Keratinocyte (primary cell): ENCODE results near the gene LYPD6. TPM values are rescaled to one million over a fixed set of nuclear protein-coding genes. Genes with fewer than 3 reads are reported as not detected.

Experiments used
- DNase-seq: peaks from one replicate; pipeline ENCODE4 v3.0.0-alpha.2; 2011; ENCODE audit warnings: low read depth, missing footprints, low spot score
- FAIRE-seq: peaks from 2 replicates; lab custom pipeline; 2011; peaks lifted over from hg19 to GRCh38; lab: Jason Lieb, UNC
- H2AFZ ChIP-seq: 2 replicates; pipeline ENCODE4 v1.6.0; 2012; ENCODE audit warnings: low read length, control low read depth, inconsistent platforms; ENCODE audit not compliant: control insufficient read depth
- H3K27ac ChIP-seq: 2 replicates; pipeline ENCODE4 v1.5.1; 2011; ENCODE audit warnings: low read length; ENCODE audit not compliant: control insufficient read depth, insufficient read depth
- H3K27me3 ChIP-seq: 3 replicates; pipeline ENCODE4 v1.6.0; 2011; ENCODE audit warnings: low read length; ENCODE audit not compliant: control insufficient read depth, insufficient read depth; ENCODE audit errors: extremely low read depth
- H3K36me3 ChIP-seq, 2 experiments: 2 replicates in 1 of 2; 3 replicates in 1 of 2; pipeline ENCODE4 v1.5.1; 2011; ENCODE audit warnings: low read length in 2 of 2, mild to moderate bottlenecking in 1 of 2; ENCODE audit not compliant: control insufficient read depth in 2 of 2, insufficient read depth in 2 of 2; ENCODE audit errors: extremely low read depth in 1 of 2
- H3K4me1 ChIP-seq: 3 replicates; pipeline ENCODE4 v1.5.1; 2011; ENCODE audit warnings: low read length; ENCODE audit not compliant: control insufficient read depth, insufficient read depth; ENCODE audit errors: extremely low read depth
- H3K4me2 ChIP-seq: 3 replicates; pipeline ENCODE4 v1.6.0; 2011; ENCODE audit warnings: low read depth, low read length; ENCODE audit not compliant: control insufficient read depth, insufficient read depth; ENCODE audit errors: extremely low read depth
- H3K4me3 ChIP-seq, 3 experiments: fragments of 200-600 bp in 1 of 3; sonication (generic) in 1 of 3; 2 replicates in 2 of 3; 3 replicates in 1 of 3; pipeline ENCODE4 v1.5.1; 2011 to 2016; ENCODE audit warnings: low read length in 3 of 3, mild to moderate bottlenecking in 3 of 3, control low read depth in 2 of 3, inconsistent platforms in 1 of 3, low read depth in 1 of 3, mixed read lengths in 1 of 3, mixed run types in 1 of 3, moderate library complexity in 1 of 3; ENCODE audit not compliant: control insufficient read depth in 2 of 3, insufficient read depth in 2 of 3; ENCODE audit errors: extremely low read depth in 1 of 3
- H3K79me2 ChIP-seq: 2 replicates; pipeline ENCODE4 v1.6.0; 2012; ENCODE audit warnings: low read length; ENCODE audit not compliant: control insufficient read depth, insufficient read depth
- H3K9ac ChIP-seq: 3 replicates; pipeline ENCODE4 v1.6.0; 2011; ENCODE audit warnings: low read length; ENCODE audit not compliant: control insufficient read depth, insufficient read depth; ENCODE audit errors: extremely low read depth
- H3K9me1 ChIP-seq: 3 replicates; pipeline ENCODE4 v1.6.0; 2011; ENCODE audit warnings: low read length; ENCODE audit not compliant: control insufficient read depth, insufficient read depth; ENCODE audit errors: extremely low read depth
- H3K9me3 ChIP-seq: 2 replicates; pipeline ENCODE4 v1.5.1; 2012; ENCODE audit warnings: low read depth, low read length; ENCODE audit not compliant: control insufficient read depth
- H4K20me1 ChIP-seq: 3 replicates; pipeline ENCODE4 v1.6.0; 2011; ENCODE audit warnings: low read length; ENCODE audit not compliant: control insufficient read depth, insufficient read depth; ENCODE audit errors: extremely low read depth
- CTCF ChIP-seq, 3 experiments: IDR thresholded peaks in 1 of 3; conservative IDR thresholded peaks in 1 of 3; optimal IDR thresholded peaks in 1 of 3; 2 replicates in 2 of 3; 3 replicates in 1 of 3; pipeline versions ENCODE3 to v1.5.1; 2011; ENCODE audit warnings: low read length in 3 of 3, mild to moderate bottlenecking in 3 of 3, moderate library complexity in 2 of 3, control low read depth in 1 of 3, inconsistent platforms in 1 of 3; ENCODE audit not compliant: insufficient read depth in 2 of 3; ENCODE audit errors: extremely low read depth in 1 of 3
- EZH2 ChIP-seq: IDR thresholded peaks from one replicate; pipeline ENCODE4 v1.6.1; 2012; ENCODE audit warnings: inconsistent platforms, mild to moderate bottlenecking, low read length, moderate library complexity
- dilution Hi-C: fragments of 300-500 bp; cut with MboI; formaldehyde crosslinking; loops from one replicate; pipeline ENCODE4 v1.7.0; 2020; ENCODE audit warnings: low sequenced_read_pairs; ENCODE audit not compliant: extremely low pct_ligation_motif_present
- polyA plus RNA-seq, 5 experiments: library from polyadenylated mRNA; depleted of rRNA in 3 of 5; stranded (reverse) in 3 of 5; stranded (forward) in 1 of 5; unstranded in 1 of 5; fragments of >200 nt; gene quantifications; 1 replicate in 1 of 5; 2 replicates in 3 of 5; 3 replicates in 1 of 5; pipeline versions ENCODE4 v1.2.1 to v1.2.3, GENCODE V29; 2011 to 2012; ENCODE audit warnings: missing spikeins in 2 of 5, low read depth in 1 of 5, low replicate concordance in 1 of 5

Gene LYPD6
- polyA plus RNA-seq, 1 donor (not counting 4 experiments of a cell fraction or from before 2014, with no cell fraction given) = 3.5 TPM

DNA sequence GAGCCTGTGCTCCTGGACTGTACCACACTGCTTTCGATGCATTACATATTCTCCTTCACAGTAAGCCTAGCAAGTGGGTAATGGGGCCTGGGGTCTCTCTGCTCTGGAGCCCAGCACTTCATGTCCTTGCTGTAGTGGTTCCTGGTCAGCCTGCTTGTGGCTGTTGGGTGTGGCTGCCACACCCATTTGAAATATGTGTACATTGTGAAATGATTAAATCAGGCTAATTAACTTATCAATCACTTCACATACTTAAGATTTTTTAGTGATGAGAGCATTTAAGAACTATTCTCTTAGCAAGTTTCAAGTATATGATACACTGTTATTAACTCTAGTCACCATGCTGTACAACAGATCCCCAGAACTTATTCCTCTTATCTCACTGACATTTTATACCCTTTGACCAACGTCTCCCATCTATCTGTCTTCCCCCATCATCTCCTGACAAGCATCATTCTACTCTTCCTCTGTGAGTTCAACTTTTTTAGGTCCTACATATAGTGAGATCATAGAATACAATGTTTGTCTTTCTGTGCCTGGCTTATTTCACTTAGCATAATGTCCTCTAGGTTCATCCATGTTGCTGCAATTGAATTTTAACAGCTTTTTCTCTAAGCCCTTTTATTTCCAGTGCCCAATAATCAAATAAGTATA, 92.1 kb downstream of the LYPD6 start:
- H4K20me1 ChIP-seq = no peaks in the 10 kb centered on the region
- FAIRE-seq (peak; percentile 81), DNase-seq (peak; percentile 72)
- H3K4me3 ChIP-seq = no peak overlapping the region
- H2AFZ ChIP-seq = peak overlapping the region; percentile 42
- H3K36me3 ChIP-seq = no peaks in the 10 kb centered on the region
- H3K9me3 ChIP-seq = no peaks in the 10 kb centered on the region
- no peaks in the 10 kb centered on the region for H3K9me1 ChIP-seq
- H3K4me1 ChIP-seq = peaks cover 19% of the 10 kb centered on the region
- peak overlapping the region; percentile 30 for H3K9ac ChIP-seq
- no peaks in the 10 kb centered on the region for H3K27me3 ChIP-seq
- H3K4me2 ChIP-seq = peak overlapping the region; percentile 62
- no peak for TF ChIP-seq CTCF (optimal IDR thresholded peaks at IDR 0.05 in 1 of 3, IDR thresholded peaks at IDR 0.05 in 1 of 3, conservative IDR thresholded peaks at IDR 0.05 in 1 of 3; ENCODE audit: extremely low read depth in 1 of 3, insufficient read depth in 2 of 3, low read length in 3 of 3)
- no peak for TF ChIP-seq EZH2
- dilution Hi-C loops = no loop called here
- H3K79me2 ChIP-seq = no peaks in the 10 kb centered on the region
- peak overlapping the region; percentile 49 for H3K27ac ChIP-seq

- Histone ChIP-seq H3K27me3 (no peaks in the 10 kb centered on the region), H3K9ac (no peak overlapping the region), H3K27ac (peak overlapping the region; percentile 44), H3K9me1 (no peaks in the 10 kb centered on the region), H4K20me1 (no peaks in the 10 kb centered on the region), H3K9me3 (no peaks in the 10 kb centered on the region), H3K4me3 (no peak overlapping the region), H3K4me1 (peaks cover 19% of the 10 kb centered on the region), H3K36me3 (no peaks in the 10 kb centered on the region), H2AFZ (no peak overlapping the region), H3K79me2 (no peaks in the 10 kb centered on the region), H3K4me2 (peak overlapping the region; percentile 62)
- TF ChIP-seq CTCF (optimal IDR thresholded peaks at IDR 0.05 in 1 of 3, IDR thresholded peaks at IDR 0.05 in 1 of 3, conservative IDR thresholded peaks at IDR 0.05 in 1 of 3; ENCODE audit: extremely low read depth in 1 of 3, insufficient read depth in 2 of 3, low read length in 3 of 3) (no peak), EZH2 (no peak)
- dilution Hi-C loops = no loop called here
- DNase-seq = peak; percentile 19
- FAIRE-seq = no peak
Observed at GRCh38 chr2:149422991-149423338, 92.6 kb downstream of the LYPD6 start.
